ENCODE results near the gene RAD51B.
"Not testable (repeated sequence)": the region's sequence is repeated elsewhere in the genome, so short reads cannot be mapped to it uniquely, and the experiment has no call there.

The RAD51B gene

DNA sequence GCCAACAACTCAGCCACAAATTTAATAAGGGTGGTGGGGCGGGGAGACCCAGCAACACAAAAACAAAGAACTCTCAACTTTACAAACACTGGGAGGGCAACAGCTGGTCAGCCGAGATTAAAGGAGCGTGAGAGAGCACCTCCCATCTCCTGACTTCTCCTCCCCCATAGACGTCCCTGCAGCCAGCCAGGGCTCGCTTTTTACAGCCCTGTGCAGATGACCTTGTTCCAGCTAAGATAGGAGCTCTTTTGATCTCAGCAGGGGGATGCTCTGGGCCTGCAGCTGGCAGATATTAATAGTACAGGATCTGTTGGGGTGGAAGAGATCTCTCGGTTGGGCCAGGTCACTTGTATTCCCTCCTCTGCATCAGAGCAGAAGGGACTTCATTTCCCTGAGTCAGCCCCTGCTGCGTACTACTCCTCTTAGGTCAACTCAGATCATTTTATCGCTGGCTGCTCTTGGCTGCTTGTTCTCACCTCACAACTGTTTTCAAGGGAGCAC, 475.8 kb downstream of the RAD51B start:
- WGBS, 2 experiments (ENCODE audit: insufficient coverage in 2 of 2) = 41 to 57% methylated on average over 6 to 7 of the region's 8 CpGs

DNA sequence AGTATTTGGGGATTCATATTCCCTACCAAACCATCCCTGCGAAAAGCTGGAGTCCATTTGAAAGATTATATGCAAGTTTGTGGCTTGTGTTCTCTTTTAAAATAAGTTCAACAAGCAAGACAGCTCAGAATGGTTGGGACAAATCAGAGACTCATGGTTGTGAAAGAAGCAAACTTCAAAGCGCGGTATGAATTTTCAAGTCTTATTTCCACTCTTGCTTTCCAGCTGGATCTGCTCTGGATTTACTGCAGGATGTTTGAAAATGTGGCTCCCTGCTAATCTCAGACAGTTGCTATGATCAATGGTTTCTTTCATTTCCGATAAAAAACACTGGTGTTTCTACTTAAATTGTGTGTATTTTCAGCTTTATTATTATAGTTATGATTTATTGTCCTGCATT, 477.5 kb downstream of the RAD51B start:
- H3K9me3 ChIP-seq (ENCODE audit: control insufficient read depth, low read length) = peaks cover 8% of the 10 kb centered on the region
- H3K36me3 ChIP-seq (ENCODE audit: control insufficient read depth, insufficient read depth, low read length) = no peaks in the 10 kb centered on the region
- 92 to 100% methylated on average over 2 of the region's 4 CpGs for WGBS, 2 experiments (ENCODE audit: insufficient coverage in 2 of 2)
- no peak overlapping the region for H3K27ac ChIP-seq (ENCODE audit: low read depth, low read length, severe bottlenecking)
- peaks cover 20% of the 10 kb centered on the region for H3K4me1 ChIP-seq (ENCODE audit: control insufficient read depth, insufficient read depth, low read length, poor library complexity, severe bottlenecking)
- H3K4me3 ChIP-seq (ENCODE audit: extremely low read depth, insufficient read depth, low read length, poor library complexity, severe bottlenecking) = no peak overlapping the region

More for the DNA sequence above, 475.8 kb downstream of the RAD51B start:
- Histone ChIP-seq H3K9me3 (ENCODE audit: control insufficient read depth, low read length) (peaks cover 8% of the 10 kb centered on the region), H3K36me3 (ENCODE audit: control insufficient read depth, insufficient read depth, low read length) (no peaks in the 10 kb centered on the region), H3K4me1 (ENCODE audit: control insufficient read depth, insufficient read depth, low read length, poor library complexity, severe bottlenecking) (peaks cover 24% of the 10 kb centered on the region), H3K4me3 (ENCODE audit: extremely low read depth, insufficient read depth, low read length, poor library complexity, severe bottlenecking) (no peak overlapping the region), H3K27ac (ENCODE audit: low read depth, low read length, severe bottlenecking) (peak overlapping the region; percentile 60)

DNA sequence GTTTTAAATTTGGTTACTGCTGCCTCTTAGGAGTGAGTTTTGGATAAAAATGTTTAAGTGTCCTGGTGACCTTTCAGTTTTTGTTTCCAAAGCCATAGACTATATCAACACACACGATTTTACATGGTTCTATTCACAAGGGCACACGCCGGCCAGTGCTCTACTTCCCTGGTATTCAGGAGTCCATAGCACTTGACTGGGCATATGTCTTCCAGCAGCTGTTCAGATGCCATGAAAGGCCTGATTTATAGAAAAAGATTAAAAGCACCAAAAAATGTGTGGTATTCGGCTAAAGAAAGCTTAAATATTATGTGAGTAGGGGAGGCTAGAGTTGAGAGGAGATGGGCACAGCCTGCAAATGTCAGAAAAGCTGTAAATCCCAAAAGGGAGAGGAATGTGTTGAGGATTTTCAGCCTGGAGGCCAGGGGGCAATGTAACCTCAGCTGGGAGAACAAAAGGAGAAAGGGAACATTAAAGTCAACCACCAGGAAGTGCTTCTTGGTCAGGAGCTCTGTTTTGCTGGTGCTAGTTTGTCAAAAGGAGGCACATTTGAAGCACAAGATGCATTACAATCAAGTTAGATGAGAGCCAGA, 478.4 kb downstream of the RAD51B start:
- H3K4me3 ChIP-seq (ENCODE audit: extremely low read depth, insufficient read depth, low read length, poor library complexity, severe bottlenecking) = no peak overlapping the region
- H3K27ac ChIP-seq (ENCODE audit: low read depth, low read length, severe bottlenecking) = no peak overlapping the region
- 84 to 100% methylated on average over 4 of the region's 4 CpGs for WGBS, 2 experiments (ENCODE audit: insufficient coverage in 2 of 2)
- no peaks in the 10 kb centered on the region for H3K36me3 ChIP-seq (ENCODE audit: control insufficient read depth, insufficient read depth, low read length)
- H3K4me1 ChIP-seq (ENCODE audit: control insufficient read depth, insufficient read depth, low read length, poor library complexity, severe bottlenecking) = peaks cover 10% of the 10 kb centered on the region
- H3K9me3 ChIP-seq (ENCODE audit: control insufficient read depth, low read length) = peaks cover 11% of the 10 kb centered on the region

DNA sequence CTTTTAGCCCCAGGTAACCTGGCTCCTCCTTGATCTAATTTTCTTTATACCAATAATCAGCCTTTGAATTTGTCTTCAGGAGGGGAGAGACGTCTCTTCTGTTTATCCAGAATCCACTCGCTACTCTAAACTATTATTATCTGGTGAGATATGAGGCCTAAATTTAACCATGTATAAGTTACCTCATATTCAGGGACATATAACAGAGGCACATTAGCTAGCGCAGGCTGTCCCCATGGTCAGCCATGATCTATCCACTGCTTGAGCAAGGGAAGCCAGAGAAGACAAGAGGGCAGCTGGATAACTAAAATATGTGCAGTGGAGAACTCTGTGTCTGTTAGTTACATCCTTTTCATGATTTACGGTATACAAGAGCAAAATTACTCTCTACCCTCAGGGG, 481.0 kb downstream of the RAD51B start:
- Histone ChIP-seq H3K36me3 (ENCODE audit: control insufficient read depth, insufficient read depth, low read length) (no peaks in the 10 kb centered on the region), H3K9me3 (ENCODE audit: control insufficient read depth, low read length) (peaks cover 16% of the 10 kb centered on the region), H3K4me3 (ENCODE audit: extremely low read depth, insufficient read depth, low read length, poor library complexity, severe bottlenecking) (no peak overlapping the region), H3K27ac (ENCODE audit: low read depth, low read length, severe bottlenecking) (no peak overlapping the region), H3K4me1 (ENCODE audit: control insufficient read depth, insufficient read depth, low read length, poor library complexity, severe bottlenecking) (no peaks in the 10 kb centered on the region)
- WGBS, 2 experiments (ENCODE audit: insufficient coverage in 2 of 2) = 100% methylated on average over 1 of the region's 4 CpGs

DNA sequence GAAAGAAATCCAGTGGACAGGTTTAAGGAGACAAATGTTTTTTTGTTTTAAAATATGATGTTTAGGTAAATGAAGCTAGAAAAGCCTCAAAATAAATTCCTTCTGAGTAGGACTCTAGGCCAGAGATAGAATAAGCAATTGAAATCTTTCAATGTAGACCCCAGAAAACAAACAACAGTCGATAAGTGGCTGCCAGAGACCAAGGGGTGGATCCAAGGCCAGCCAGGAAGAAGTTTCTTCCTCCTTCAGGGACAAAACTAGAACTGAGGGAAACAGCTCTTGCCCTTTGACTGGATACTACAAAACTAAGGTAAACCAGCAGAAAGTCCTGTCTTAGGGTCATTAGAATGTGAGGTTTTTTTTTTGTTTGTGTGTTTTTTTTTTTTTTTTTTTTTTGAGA, 481.6 kb downstream of the RAD51B start:
- Histone ChIP-seq H3K9me3 (ENCODE audit: control insufficient read depth, low read length) (peaks cover 16% of the 10 kb centered on the region), H3K36me3 (ENCODE audit: control insufficient read depth, insufficient read depth, low read length) (no peaks in the 10 kb centered on the region), H3K27ac (ENCODE audit: low read depth, low read length, severe bottlenecking) (no peak overlapping the region), H3K4me1 (ENCODE audit: control insufficient read depth, insufficient read depth, low read length, poor library complexity, severe bottlenecking) (no peaks in the 10 kb centered on the region), H3K4me3 (ENCODE audit: extremely low read depth, insufficient read depth, low read length, poor library complexity, severe bottlenecking) (no peak overlapping the region)
- WGBS, 2 experiments (ENCODE audit: insufficient coverage in 2 of 2) = 100% methylated on average over 1 of the region's 1 CpG; no CpG with 5 or more reads in 1 of the 2 experiments

DNA sequence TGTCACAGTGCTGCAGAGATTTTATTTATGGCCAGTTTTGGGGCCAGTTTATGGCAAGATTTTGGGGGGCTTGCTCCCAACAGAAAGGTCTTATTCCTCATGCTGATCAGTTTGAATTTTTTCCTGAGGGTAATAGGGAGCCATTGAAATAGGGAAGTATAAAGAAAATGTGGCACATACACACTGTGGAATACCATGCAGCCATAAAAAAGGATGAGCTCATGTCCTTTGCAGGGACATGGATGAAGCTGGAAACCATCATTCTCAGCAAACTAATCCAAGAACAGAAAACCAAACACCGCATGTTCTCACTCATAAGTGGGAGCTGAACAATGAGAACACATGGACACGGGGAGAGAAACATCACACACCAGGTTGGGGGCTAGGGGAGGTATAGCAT, 483.4 kb downstream of the RAD51B start:
- not testable (repeated sequence) for H3K4me3 ChIP-seq (ENCODE audit: extremely low read depth, insufficient read depth, low read length, poor library complexity, severe bottlenecking); H3K4me1 ChIP-seq (ENCODE audit: control insufficient read depth, insufficient read depth, low read length, poor library complexity, severe bottlenecking); H3K36me3 ChIP-seq (ENCODE audit: control insufficient read depth, insufficient read depth, low read length); H3K27ac ChIP-seq (ENCODE audit: low read depth, low read length, severe bottlenecking)
- 100% methylated on average over 1 of the region's 2 CpGs; no CpG with 5 or more reads in 1 of the 2 experiments for WGBS, 2 experiments (ENCODE audit: insufficient coverage in 2 of 2)
- H3K9me3 ChIP-seq (ENCODE audit: control insufficient read depth, low read length) = peaks cover 16% of the 10 kb centered on the region

DNA sequence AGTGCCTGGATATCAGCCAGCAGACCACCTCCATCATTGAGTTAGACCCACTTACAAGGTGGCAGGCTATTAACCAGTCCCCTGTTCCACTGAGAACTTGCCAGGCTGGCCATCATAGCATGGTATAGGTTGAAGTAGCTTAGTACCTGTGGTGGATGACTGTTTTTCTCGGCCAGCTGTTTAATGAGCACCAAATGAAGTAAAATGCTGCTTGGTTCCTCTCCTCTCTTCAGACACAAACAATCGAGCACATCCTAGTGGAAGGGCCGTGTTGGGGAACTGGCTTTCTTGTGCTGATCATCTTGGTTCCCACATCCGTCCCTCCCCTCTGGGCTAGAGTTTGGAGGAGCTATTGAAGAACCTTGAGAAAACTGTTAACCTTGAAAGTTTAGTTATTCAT, 486.2 kb downstream of the RAD51B start:
- no peaks in the 10 kb centered on the region for H3K36me3 ChIP-seq (ENCODE audit: control insufficient read depth, insufficient read depth, low read length)
- no peak overlapping the region for H3K4me3 ChIP-seq (ENCODE audit: extremely low read depth, insufficient read depth, low read length, poor library complexity, severe bottlenecking)
- H3K9me3 ChIP-seq (ENCODE audit: control insufficient read depth, low read length) = peaks cover 8% of the 10 kb centered on the region
- H3K4me1 ChIP-seq (ENCODE audit: control insufficient read depth, insufficient read depth, low read length, poor library complexity, severe bottlenecking) = peaks cover 6% of the 10 kb centered on the region
- 67% methylated on average over 1 of the region's 4 CpGs; no CpG with 5 or more reads in 1 of the 2 experiments for WGBS, 2 experiments (ENCODE audit: insufficient coverage in 2 of 2)
- no peak overlapping the region for H3K27ac ChIP-seq (ENCODE audit: low read depth, low read length, severe bottlenecking)

DNA sequence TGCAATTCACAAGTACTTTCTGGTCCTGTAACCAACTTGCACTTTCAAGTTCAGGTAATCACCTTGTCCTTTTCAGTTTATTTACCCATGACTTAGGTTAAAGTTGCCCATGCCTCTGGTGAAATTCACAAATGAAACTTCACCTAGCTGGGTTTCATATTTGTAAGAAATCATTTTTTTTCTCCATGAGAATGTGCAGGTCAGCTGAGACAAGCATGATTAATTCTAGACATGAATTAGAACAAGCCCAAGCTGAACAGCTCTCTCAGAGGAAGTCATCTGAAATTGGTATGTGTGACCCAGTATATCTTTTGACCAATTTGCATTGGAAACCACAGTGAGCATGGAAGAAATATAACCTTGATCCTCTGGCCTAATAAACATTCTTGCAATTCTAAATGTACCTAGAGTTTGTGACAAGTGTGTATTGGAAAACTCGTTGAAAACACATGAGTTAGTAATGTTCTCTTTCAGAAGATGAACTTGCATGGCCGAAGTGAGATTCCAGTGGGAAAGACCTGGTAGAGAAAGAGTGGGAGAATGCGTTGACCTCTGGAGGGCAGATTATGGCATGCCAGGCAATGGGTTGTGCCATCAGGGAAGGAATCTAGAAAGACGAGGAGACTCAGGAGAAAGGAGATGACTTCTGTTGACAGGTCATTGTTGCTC, 486.8 kb downstream of the RAD51B start:
- Histone ChIP-seq H3K4me1 (ENCODE audit: control insufficient read depth, insufficient read depth, low read length, poor library complexity, severe bottlenecking) (peaks cover 6% of the 10 kb centered on the region), H3K36me3 (ENCODE audit: control insufficient read depth, insufficient read depth, low read length) (no peaks in the 10 kb centered on the region), H3K9me3 (ENCODE audit: control insufficient read depth, low read length) (peaks cover 8% of the 10 kb centered on the region), H3K4me3 (ENCODE audit: extremely low read depth, insufficient read depth, low read length, poor library complexity, severe bottlenecking) (no peak overlapping the region), H3K27ac (ENCODE audit: low read depth, low read length, severe bottlenecking) (no peak overlapping the region)
- 96 to 97% methylated on average over 4 of the region's 4 CpGs for WGBS, 2 experiments (ENCODE audit: insufficient coverage in 2 of 2)

DNA sequence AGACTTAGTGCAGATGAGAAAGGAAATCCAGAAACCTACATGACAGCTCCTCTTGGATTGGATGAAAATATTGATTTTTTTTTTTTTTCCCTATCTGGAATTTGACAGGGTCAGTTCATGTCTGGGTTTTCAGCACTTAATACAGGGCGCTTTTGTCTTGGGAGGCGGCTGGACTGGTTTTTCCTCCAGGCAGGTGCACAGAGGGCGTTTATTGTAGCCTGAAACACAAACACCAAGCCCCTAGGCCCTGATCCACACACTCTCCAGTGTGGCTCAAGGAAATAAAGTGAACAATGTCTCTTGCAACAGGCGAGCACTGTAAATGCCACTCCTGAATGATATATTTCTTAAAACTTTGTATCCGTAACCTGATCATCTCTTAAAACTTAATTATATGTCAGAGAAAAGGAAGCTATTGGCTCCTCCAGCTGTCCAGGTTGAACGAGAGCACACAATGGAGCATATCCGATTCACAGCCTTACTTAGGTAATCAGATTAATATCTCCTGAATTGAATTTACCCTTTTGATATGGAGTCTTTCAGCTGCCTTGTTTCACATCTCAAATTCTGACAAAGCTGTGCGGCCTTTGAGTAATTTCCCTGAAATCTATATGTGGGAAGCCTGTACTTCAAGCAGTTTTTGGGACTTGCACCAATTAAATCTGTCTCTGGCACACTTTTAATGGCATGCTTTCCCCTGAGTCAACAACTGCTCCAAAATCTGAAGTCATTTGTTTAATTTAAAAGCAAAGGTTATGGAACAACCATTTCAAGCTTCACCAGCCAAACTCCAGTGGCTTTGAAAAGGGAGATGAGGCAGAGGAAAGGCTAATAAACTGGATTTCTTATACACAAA, 487.6 kb downstream of the RAD51B start:
- Histone ChIP-seq H3K9me3 (ENCODE audit: control insufficient read depth, low read length) (peaks cover 8% of the 10 kb centered on the region), H3K27ac (ENCODE audit: low read depth, low read length, severe bottlenecking) (no peak overlapping the region), H3K36me3 (ENCODE audit: control insufficient read depth, insufficient read depth, low read length) (no peaks in the 10 kb centered on the region), H3K4me3 (ENCODE audit: extremely low read depth, insufficient read depth, low read length, poor library complexity, severe bottlenecking) (no peak overlapping the region), H3K4me1 (ENCODE audit: control insufficient read depth, insufficient read depth, low read length, poor library complexity, severe bottlenecking) (peaks cover 6% of the 10 kb centered on the region)
- 90 to 92% methylated on average over 4 to 6 of the region's 8 CpGs for WGBS, 2 experiments (ENCODE audit: insufficient coverage in 2 of 2)

DNA sequence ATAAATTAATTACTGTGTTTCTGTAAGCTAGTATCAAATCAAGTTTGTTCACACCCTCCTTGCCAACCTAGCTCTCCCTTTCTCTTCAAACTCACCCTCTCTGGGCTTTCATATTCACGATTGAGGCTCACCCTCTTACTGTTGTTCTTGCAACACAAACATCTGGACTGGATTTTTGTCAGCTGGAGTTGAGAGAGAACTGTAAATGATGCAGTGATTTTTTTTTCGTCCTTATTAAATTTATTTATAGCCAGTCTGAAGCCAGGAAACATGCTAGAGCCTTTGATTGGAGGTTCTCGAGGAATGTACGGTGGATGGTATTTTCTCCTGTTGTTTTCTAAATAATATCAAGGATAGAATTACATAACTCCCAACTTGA, 488.2 kb downstream of the RAD51B start:
- H3K4me3 ChIP-seq (ENCODE audit: extremely low read depth, insufficient read depth, low read length, poor library complexity, severe bottlenecking) = no peak overlapping the region
- H3K27ac ChIP-seq (ENCODE audit: low read depth, low read length, severe bottlenecking) = no peak overlapping the region
- peaks cover 6% of the 10 kb centered on the region for H3K4me1 ChIP-seq (ENCODE audit: control insufficient read depth, insufficient read depth, low read length, poor library complexity, severe bottlenecking)
- H3K36me3 ChIP-seq (ENCODE audit: control insufficient read depth, insufficient read depth, low read length) = no peaks in the 10 kb centered on the region
- H3K9me3 ChIP-seq (ENCODE audit: control insufficient read depth, low read length) = peaks cover 6% of the 10 kb centered on the region
- no CpG with 5 or more reads among the region's 4 CpGs for WGBS, 2 experiments (ENCODE audit: insufficient coverage in 2 of 2)

All from mesodermal cell (in vitro differentiated cells).